PC-9 (cell line): ENCODE results near the gene TRANK1. TPM values are rescaled to one million over a fixed set of nuclear protein-coding genes. Genes with fewer than 3 reads are reported as not detected.
A peak's percentile ranks its signal among the peaks of the same experiment; 100 is the strongest.

Source experiments
- BruUV-seq: library from RNA; stranded (reverse); fragments of 400-500 nt; replicated peaks from 2 replicates; lab custom pipeline; 2021; lab: Mats Ljungman, UMichigan
- CTCF ChIA-PET: fragments of 300-600 bp; sonication (Branson Sonifier 250); formaldehyde crosslinking; loops from one replicate; lab custom pipeline; 2022; ENCODE audit warnings: antibody characterized with exemption; lab: Charles Lee
- POLR2A ChIA-PET: fragments of 300-600 bp; sonication (Branson Sonifier 250); formaldehyde crosslinking; loops from one replicate; lab custom pipeline; 2022; ENCODE audit warnings: antibody characterized with exemption; ENCODE audit not compliant: unreplicated experiment; lab: Charles Lee
- DNase-seq, 2 experiments: peaks; one replicate each; pipeline versions ENCODE4 v3.0.0 to v3.0.0-alpha.2; 2015 to 2022; ENCODE audit warnings: mixed read lengths in 1 of 2
- H2AFZ ChIP-seq: fragments of 200-600 bp; sonication (generic); 2 replicates; pipeline ENCODE4 v1.8.1; 2017; ENCODE audit warnings: antibody characterized with exemption
- H3F3A ChIP-seq: fragments of 200-600 bp; sonication (generic); 2 replicates; pipeline ENCODE4 v1.8.1; 2017; ENCODE audit warnings: antibody characterized with exemption, mild to moderate bottlenecking, low read depth; ENCODE audit not compliant: insufficient read depth
- H3K27ac ChIP-seq: fragments of 200-600 bp; sonication (generic); 2 replicates; pipeline ENCODE4 v1.6.1; 2016; ENCODE audit warnings: mixed run types
- H3K27me3 ChIP-seq: fragments of 200-600 bp; sonication (generic); 2 replicates; pipeline ENCODE4 v1.6.1; 2016; ENCODE audit warnings: low read depth, mixed run types; ENCODE audit not compliant: insufficient read depth
- H3K36me3 ChIP-seq: fragments of 200-600 bp; sonication (generic); 2 replicates; pipeline ENCODE4 v1.6.1; 2016; ENCODE audit warnings: low read depth, mixed run types
- H3K4me1 ChIP-seq: fragments of 200-600 bp; sonication (generic); replicated peaks from 2 replicates; pipeline ENCODE4 v1.6.1; 2016; ENCODE audit warnings: mixed run types; ENCODE audit not compliant: insufficient read depth
- H3K4me2 ChIP-seq: fragments of 200-600 bp; sonication (generic); 2 replicates; pipeline ENCODE4 v1.6.1; 2017; ENCODE audit warnings: mixed run types
- H3K4me3 ChIP-seq: fragments of 200-600 bp; sonication (generic); 2 replicates; pipeline ENCODE4 v1.6.1; 2016; ENCODE audit warnings: mixed run types
- H3K79me2 ChIP-seq: fragments of 200-600 bp; sonication (generic); 2 replicates; pipeline ENCODE4 v1.6.1; 2017; ENCODE audit warnings: low read depth, mixed run types
- H3K9me2 ChIP-seq: fragments of 200-600 bp; sonication (generic); 2 replicates; pipeline ENCODE4 v1.8.1; 2017; ENCODE audit warnings: mild to moderate bottlenecking; ENCODE audit not compliant: insufficient read depth
- H3K9me3 ChIP-seq: fragments of 200-600 bp; sonication (generic); 2 replicates; pipeline ENCODE4 v1.8.1; 2016; ENCODE audit warnings: low read depth; ENCODE audit not compliant: insufficient read depth
- H4K20me1 ChIP-seq: fragments of 200-600 bp; sonication (generic); 2 replicates; pipeline ENCODE4 v1.8.1; 2017; ENCODE audit not compliant: insufficient read depth
- CTCF ChIP-seq: fragments of 200-600 bp; sonication (generic); conservative IDR thresholded peaks from 2 replicates; pipeline ENCODE4 v1.6.1; 2017; ENCODE audit warnings: mixed run types, antibody characterized with exemption, mild to moderate bottlenecking, moderate library complexity
- EZH2 ChIP-seq: fragments of 200-600 bp; sonication (generic); IDR thresholded peaks from 2 replicates; pipeline ENCODE4 v1.8.0; 2017; ENCODE audit warnings: antibody characterized with exemption, low read depth
- intact Hi-C: fragments of 100-400 bp; cut with micrococcal nuclease; formaldehyde crosslinking; loops from one replicate; pipeline ENCODE4 v1.10.0; 2022; ENCODE audit not compliant: unreplicated experiment
- total RNA-seq: library from RNA; stranded (reverse); gene quantifications from 2 replicates; pipeline ENCODE4 v1.2.3, GENCODE V29; 2021

The TRANK1 gene
- total RNA-seq, 1 experiment from 2014 or later = 12.1 TPM

- Histone ChIP-seq H3K4me1 (no peaks in the 10 kb centered on the region), H2AFZ (no peak overlapping the region), H4K20me1 (no peaks in the 10 kb centered on the region), H3K9me2 (no peaks in the 10 kb centered on the region), H3K4me2 (no peak overlapping the region), H3K79me2 (no peaks in the 10 kb centered on the region), H3K27ac (no peak overlapping the region), H3K36me3 (no peaks in the 10 kb centered on the region), H3F3A (no peaks in the 10 kb centered on the region), H3K9me3 (no peaks in the 10 kb centered on the region), H3K27me3 (no peaks in the 10 kb centered on the region), H3K4me3 (no peak overlapping the region)
- no peak for DNase-seq
- TF ChIP-seq CTCF = no peak
- TF ChIP-seq EZH2 = no peak
- BruUV-seq = no TSS peak
- CTCF ChIA-PET = interaction anchor here (0.6 kb wide), 1 partner anchor 36 kb away, joined by 6 read pairs; no protein-coding TSS in a partner anchor
- intact Hi-C loops = no loop called here
- POLR2A ChIA-PET = no interaction called here
These were observed 26.8 kb downstream of the TRANK1 start for GRCh38 chr3:36918050-36918449.

- no peaks in the 10 kb centered on the region for H3K79me2 ChIP-seq
- H3K27ac ChIP-seq = peak overlapping the region; percentile 9
- no peak overlapping the region for H2AFZ ChIP-seq
- CTCF ChIA-PET = interaction anchor here (0.6 kb wide), 1 partner anchor 306 kb away, joined by 3 read pairs; no protein-coding TSS in a partner anchor
- intact Hi-C loops = no loop called here
- POLR2A ChIA-PET = no interaction called here
- BruUV-seq = no TSS peak
- no peak overlapping the region for H3K4me3 ChIP-seq
- H3F3A ChIP-seq = peaks cover 4% of the 10 kb centered on the region; the same call in 1 of the 2 replicates
- no peaks in the 10 kb centered on the region for H3K27me3 ChIP-seq
- peak in 1 of 2 experiments; percentile 77 for DNase-seq
- H3K4me2 ChIP-seq = peak overlapping the region; percentile 61
- TF ChIP-seq EZH2 (no peak), CTCF (no peak)
- no peaks in the 10 kb centered on the region for H3K9me2 ChIP-seq
- no peaks in the 10 kb centered on the region for H3K36me3 ChIP-seq
- H3K4me1 ChIP-seq = peaks cover 16% of the 10 kb centered on the region; the same call in 1 of the 2 replicates
- no peaks in the 10 kb centered on the region for H3K9me3 ChIP-seq
- no peaks in the 10 kb centered on the region for H4K20me1 ChIP-seq
These were observed 32.7 kb downstream of the TRANK1 start for GRCh38 chr3:36911990-36912804.

- Histone ChIP-seq H3K9me3 (no peaks in the 10 kb centered on the region), H3F3A (peaks cover 4% of the 10 kb centered on the region; the same call in 1 of the 2 replicates), H3K4me2 (no peak overlapping the region), H3K27ac (no peak overlapping the region), H3K4me3 (no peak overlapping the region), H3K36me3 (no peaks in the 10 kb centered on the region), H3K9me2 (no peaks in the 10 kb centered on the region), H4K20me1 (no peaks in the 10 kb centered on the region), H3K79me2 (no peaks in the 10 kb centered on the region), H2AFZ (no peak overlapping the region), H3K4me1 (peaks cover 16% of the 10 kb centered on the region; the same call in 1 of the 2 replicates), H3K27me3 (no peaks in the 10 kb centered on the region)
- no peak for TF ChIP-seq EZH2
- TF ChIP-seq CTCF = no peak
- BruUV-seq = no TSS peak
- ChIA-PET POLR2A (interaction anchor here (0.5 kb wide), 1 partner anchor 72 kb away, joined by 4 read pairs; no protein-coding TSS in a partner anchor), CTCF (interaction anchor here (0.5 kb wide), 1 partner anchor 286 kb away, joined by 5 read pairs; no protein-coding TSS in a partner anchor)
- intact Hi-C loops = no loop called here
- no peak for DNase-seq
These were observed 35.2 kb downstream of the TRANK1 start for GRCh38 chr3:36909666-36910065.
